DND-41 (cell line): Measurements from ENCODE around the gene CTAG1A.

Source experiments
- EZH2 ChIP-seq: IDR thresholded peaks from 3 replicates; pipeline ENCODE4 v1.6.1; 2012; ENCODE audit warnings: borderline replicate concordance, low read depth, mild to moderate bottlenecking, moderate library complexity, low read length, inconsistent platforms; ENCODE audit not compliant: severe bottlenecking
- TF ChIP-seq, protein P1 (sequence below): IDR thresholded peaks from 2 replicates; pipeline ENCODE4 v1.5.1; 2012; ENCODE audit warnings: borderline replicate concordance, low read length, moderate library complexity, mild to moderate bottlenecking; ENCODE audit not compliant: poor library complexity, severe bottlenecking; ENCODE audit errors: extremely low read depth

DNA sequence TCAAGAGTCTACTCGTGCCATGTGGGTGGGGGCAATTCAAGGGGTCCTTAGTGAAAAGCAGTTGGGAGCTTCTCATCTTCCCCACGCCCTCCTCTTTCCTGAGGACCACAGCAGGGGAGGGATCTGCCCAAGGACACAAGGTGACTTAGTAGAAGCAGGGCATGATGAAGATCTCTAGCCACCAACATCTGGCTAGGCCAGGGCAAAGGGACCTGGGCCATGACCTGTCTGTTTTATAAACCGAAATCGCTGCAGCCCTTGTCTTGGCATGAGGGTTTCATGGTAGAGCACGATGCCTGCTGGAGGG lies 43.4 kb upstream of the CTAG1A start:
- TF ChIP-seq, protein P1, sequence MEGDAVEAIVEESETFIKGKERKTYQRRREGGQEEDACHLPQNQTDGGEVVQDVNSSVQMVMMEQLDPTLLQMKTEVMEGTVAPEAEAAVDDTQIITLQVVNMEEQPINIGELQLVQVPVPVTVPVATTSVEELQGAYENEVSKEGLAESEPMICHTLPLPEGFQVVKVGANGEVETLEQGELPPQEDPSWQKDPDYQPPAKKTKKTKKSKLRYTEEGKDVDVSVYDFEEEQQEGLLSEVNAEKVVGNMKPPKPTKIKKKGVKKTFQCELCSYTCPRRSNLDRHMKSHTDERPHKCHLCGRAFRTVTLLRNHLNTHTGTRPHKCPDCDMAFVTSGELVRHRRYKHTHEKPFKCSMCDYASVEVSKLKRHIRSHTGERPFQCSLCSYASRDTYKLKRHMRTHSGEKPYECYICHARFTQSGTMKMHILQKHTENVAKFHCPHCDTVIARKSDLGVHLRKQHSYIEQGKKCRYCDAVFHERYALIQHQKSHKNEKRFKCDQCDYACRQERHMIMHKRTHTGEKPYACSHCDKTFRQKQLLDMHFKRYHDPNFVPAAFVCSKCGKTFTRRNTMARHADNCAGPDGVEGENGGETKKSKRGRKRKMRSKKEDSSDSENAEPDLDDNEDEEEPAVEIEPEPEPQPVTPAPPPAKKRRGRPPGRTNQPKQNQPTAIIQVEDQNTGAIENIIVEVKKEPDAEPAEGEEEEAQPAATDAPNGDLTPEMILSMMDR, result no peak
- no peak for TF ChIP-seq EZH2
